Kidney (tissue), 14 donors: Measurements from ENCODE around the gene OSCP1. TPM values are rescaled to one million over a fixed set of nuclear protein-coding genes. Genes with fewer than 3 reads are reported as not detected.

ENCODE experiments used
- DNase-seq, 5 donors: peaks; one replicate each; pipeline ENCODE4 v3.0.0-alpha.2; 2013 to 2020
- FAIRE-seq: peaks from 2 replicates; lab custom pipeline; 2012; peaks lifted over from hg19 to GRCh38; lab: Jason Lieb, UNC
- H3K27ac ChIP-seq, 2 donors: one replicate each; pipeline ENCODE4 v1.7.0; 2013; ENCODE audit warnings: low read depth in 2 of 2, low read length in 2 of 2, inconsistent platforms in 1 of 2
- H3K27me3 ChIP-seq: one replicate; pipeline ENCODE4 v1.7.1; 2013; ENCODE audit warnings: low read length, inconsistent platforms; ENCODE audit not compliant: control insufficient read depth, insufficient read depth
- H3K36me3 ChIP-seq, 3 donors: one replicate each; pipeline versions ENCODE4 v1.7.0 to v1.7.1; 2013; ENCODE audit warnings: low read length in 3 of 3, control low read depth in 1 of 3, inconsistent platforms in 1 of 3; ENCODE audit not compliant: insufficient read depth in 3 of 3, control insufficient read depth in 2 of 3
- H3K4me1 ChIP-seq, 3 donors: one replicate each; pipeline versions ENCODE4 v1.7.0 to v1.7.1; 2013; ENCODE audit warnings: low read length in 3 of 3, inconsistent platforms in 1 of 3, low read depth in 1 of 3; ENCODE audit not compliant: control insufficient read depth in 2 of 3, insufficient read depth in 2 of 3
- H3K4me3 ChIP-seq, 3 donors: one replicate each; pipeline versions ENCODE4 v1.7.0 to v1.8.1; 2013; ENCODE audit warnings: low read length in 3 of 3, control low read depth in 1 of 3, inconsistent platforms in 1 of 3
- H3K9ac ChIP-seq, 3 donors: one replicate each; pipeline versions ENCODE4 v1.7.0 to v1.7.1; 2013; ENCODE audit warnings: low read length in 3 of 3, control low read depth in 1 of 3, inconsistent platforms in 1 of 3
- H3K9me3 ChIP-seq, 3 donors: one replicate each; pipeline versions ENCODE4 v1.7.0 to v1.7.1; 2013; ENCODE audit warnings: low read length in 3 of 3, control low read depth in 1 of 3, inconsistent platforms in 1 of 3; ENCODE audit not compliant: control insufficient read depth in 2 of 3, insufficient read depth in 1 of 3
- CTCF ChIP-seq: IDR thresholded peaks from 3 replicates; pipeline ENCODE4 v1.5.1; 2012; ENCODE audit warnings: mild to moderate bottlenecking, moderate library complexity, borderline replicate concordance; ENCODE audit not compliant: insufficient read depth; ENCODE audit errors: extremely low read depth
- intact Hi-C: fragments of 100-400 bp; cut with DNase I; formaldehyde crosslinking; loops from one replicate; pipeline ENCODE4 v1.11.1; 2022
- polyA plus RNA-seq: library from polyadenylated mRNA; stranded (reverse); fragments of 350-450 nt; fragmentation: Illumina TruSeq; extraction: RNeasy Lipid Tissue Mini Kit (QIAGEN cat#74804); gene quantifications from one replicate; pipeline ENCODE4 v1.2.3, GENCODE V29; 2014; ENCODE audit warnings: low read depth, low replicate concordance; ENCODE audit not compliant: insufficient read depth
- total RNA-seq: library from RNA; stranded (reverse); fragmentation: NEBNext Ultra II Directional; extraction: Animal tissue kit (Norgen Biotek cat#: 25700); gene quantifications from one replicate; pipeline ENCODE4 v1.2.1, GENCODE V29; 2021
- donor health status: control.
- donor health status: control.
- donor health status: control.
- donor health status: control.
- donor health status: control.
- donor health status: DM: yes; HTN: yes; CAD: no.
- donor health status: Normal renal cell carcinoma (clear cell type).

The OSCP1 gene
- total and polyA plus RNA-seq, 2 donors from 2014 or later = 22.0 to 27.8 TPM

DNA sequence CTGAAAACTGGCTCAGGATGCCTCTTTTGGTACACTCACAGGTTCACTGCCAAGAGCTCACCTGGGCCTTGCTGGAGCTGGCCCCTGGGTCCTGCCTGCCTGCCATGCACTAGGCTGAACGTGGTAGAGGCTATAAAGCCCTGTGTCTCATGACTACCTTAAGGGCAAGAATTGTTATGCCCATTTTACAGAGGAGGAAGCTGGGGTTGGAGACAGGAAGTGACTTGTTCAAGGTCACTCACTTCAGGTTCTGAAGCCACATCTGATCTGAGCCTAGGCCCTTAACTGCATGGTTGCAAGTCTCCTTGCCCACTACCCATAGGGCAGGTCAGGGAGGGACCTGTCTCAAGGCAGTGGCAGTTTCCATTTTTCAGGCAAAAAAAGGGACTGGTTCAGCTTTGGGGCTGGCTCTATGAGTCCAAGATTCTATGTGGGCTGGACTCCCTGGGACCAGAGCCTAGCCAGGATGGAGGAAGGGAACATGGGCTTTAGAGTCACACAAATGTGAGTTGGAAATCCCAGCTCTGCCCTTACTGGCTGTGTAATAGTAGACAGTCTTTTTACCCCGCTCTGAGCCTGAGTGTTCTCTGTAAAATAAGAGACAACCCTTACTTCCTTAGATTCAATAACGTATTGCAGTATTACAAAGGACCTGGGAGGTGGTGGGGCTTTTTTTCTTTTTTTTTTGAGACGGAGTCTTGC lies 72.3 kb downstream of the OSCP1 start:
- Histone ChIP-seq H3K36me3 (no peaks in the 10 kb centered on the region), H3K4me1 (peaks cover 8 to 46% (median 32%) of the 10 kb centered on the region in 3 donors), H3K9ac (no peak overlapping the region), H3K27me3 (no peaks in the 10 kb centered on the region), H3K4me3 (no peak overlapping the region), H3K9me3 (no peaks in the 10 kb centered on the region), H3K27ac (no peak overlapping the region)
- peak in 1 of 5 donors; percentile 36 for DNase-seq
- FAIRE-seq = no peak
- no peak for TF ChIP-seq CTCF
- intact Hi-C loops = no loop called here

DNA sequence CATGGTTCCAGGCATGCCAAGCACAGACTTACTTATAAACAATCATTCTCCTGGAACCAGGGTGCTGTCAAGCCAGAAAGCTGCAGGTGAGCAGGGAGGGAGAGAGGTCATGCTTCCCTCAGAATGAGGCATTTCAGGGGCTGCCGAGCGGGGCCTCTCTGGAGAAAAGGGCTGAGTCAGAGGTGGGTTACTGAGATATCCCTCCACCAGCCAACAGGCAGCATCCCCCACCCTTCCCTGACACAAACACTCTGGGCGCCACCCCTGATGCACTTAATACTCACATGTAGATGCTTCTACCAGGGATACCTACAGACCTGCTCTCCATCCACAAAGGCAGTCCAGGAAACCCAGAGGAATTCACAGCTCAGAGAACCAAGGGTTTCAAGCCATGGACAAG lies 77.6 kb downstream of the OSCP1 start:
- Histone ChIP-seq H3K9me3 (no peaks in the 10 kb centered on the region), H3K36me3 (peaks cover 0 to 2% (median 2%) of the 10 kb centered on the region in 3 donors), H3K4me3 (no peak overlapping the region), H3K27ac (peak overlapping the region; percentile 90 to 92), H3K9ac (peak overlapping the region in 2 of 3 donors; percentile 35 to 55), H3K27me3 (no peaks in the 10 kb centered on the region), H3K4me1 (peaks cover 10 to 49% (median 38%) of the 10 kb centered on the region in 3 donors)
- FAIRE-seq (no peak), DNase-seq (peak in 2 of 5 donors; percentile 32 to 53)
- no peak for TF ChIP-seq CTCF
- intact Hi-C loops = no loop called here

DNA sequence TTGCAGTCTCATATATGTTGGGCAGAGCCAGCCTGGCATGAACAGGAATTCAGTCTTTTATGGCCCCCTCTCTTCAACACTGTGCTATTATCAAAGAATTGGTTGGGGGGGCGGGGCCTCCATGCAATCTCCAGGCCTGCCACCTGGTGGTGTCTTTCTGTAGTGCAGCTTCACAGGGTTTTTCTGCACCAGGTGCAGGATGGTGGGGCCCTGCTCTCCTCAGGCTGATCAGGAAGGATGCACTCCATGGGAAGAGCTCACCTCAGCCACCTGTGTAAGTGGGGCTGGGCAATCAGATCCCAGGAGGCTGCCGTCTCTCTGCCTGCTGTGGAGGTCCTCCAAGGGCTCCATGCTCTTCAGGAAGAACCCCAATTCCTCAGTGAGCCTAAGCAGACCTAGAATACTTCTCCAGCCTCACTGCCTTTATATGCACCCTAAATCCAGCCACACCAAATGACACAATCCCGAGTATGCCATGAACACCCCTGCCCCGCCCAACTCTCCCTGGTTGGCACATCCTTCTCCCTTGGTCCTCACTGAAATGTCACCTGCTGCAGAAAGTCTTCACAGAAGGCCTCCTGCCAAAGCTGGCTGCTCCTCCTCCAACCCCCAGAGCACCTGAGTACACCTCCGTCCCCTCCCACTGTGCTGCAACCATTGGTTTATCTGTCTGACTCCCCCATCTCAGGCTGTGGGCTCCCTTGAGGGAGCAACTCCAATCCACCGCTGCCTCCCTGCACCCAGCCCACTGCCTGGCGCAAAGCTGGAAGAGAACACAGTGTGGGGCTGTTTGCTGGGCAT lies 81.0 kb downstream of the OSCP1 start:
- H3K4me3 ChIP-seq = no peak overlapping the region
- DNase-seq (peak in 4 of 5 donors; percentile 85 to 90 (median 87)), FAIRE-seq (no peak)
- no peaks in the 10 kb centered on the region for H3K27me3 ChIP-seq
- H3K27ac ChIP-seq = peak overlapping the region in 1 of 2 donors; percentile 49
- H3K4me1 ChIP-seq = peaks cover 10 to 39% (median 30%) of the 10 kb centered on the region in 3 donors
- peaks cover 0 to 8% (median 7%) of the 10 kb centered on the region in 3 donors for H3K36me3 ChIP-seq
- H3K9me3 ChIP-seq = no peaks in the 10 kb centered on the region
- H3K9ac ChIP-seq = no peak overlapping the region
- peak; percentile 94 for TF ChIP-seq CTCF
- intact Hi-C loops = no loop called here

Other genes with a start within 250 kb of the OSCP1 start
- 102 TPM for gene THRAP3, start 226.0 kb downstream of the OSCP1 start, total RNA-seq
- gene THRAP3, start 226.0 kb downstream of the OSCP1 start, polyA plus RNA-seq = 28.0 TPM
- gene SH3D21, start 144.1 kb downstream of the OSCP1 start, total RNA-seq = 33.4 TPM
- gene SH3D21, start 144.1 kb downstream of the OSCP1 start, polyA plus RNA-seq = 5.7 TPM
- 31.8 TPM for gene EVA1B, start 126.8 kb downstream of the OSCP1 start, total RNA-seq
- gene EVA1B, start 126.8 kb downstream of the OSCP1 start, polyA plus RNA-seq = 91.8 TPM
- 39.2 TPM for gene STK40, start 64.5 kb downstream of the OSCP1 start, total RNA-seq
- gene STK40, start 64.5 kb downstream of the OSCP1 start, polyA plus RNA-seq = 30.9 TPM
- gene LSM10, start 52.5 kb downstream of the OSCP1 start, total RNA-seq = 29.5 TPM
- 91.6 TPM for gene LSM10, start 52.5 kb downstream of the OSCP1 start, polyA plus RNA-seq
- 48.1 TPM for gene MRPS15, start 13.9 kb upstream of the OSCP1 start, total RNA-seq
- gene MRPS15, start 13.9 kb upstream of the OSCP1 start, polyA plus RNA-seq = 160 TPM
- gene CSF3R, start 32.5 kb upstream of the OSCP1 start, total RNA-seq = 13.3 TPM
- 1.4 TPM for gene CSF3R, start 32.5 kb upstream of the OSCP1 start, polyA plus RNA-seq